AG10803 (cell line): ENCODE measurements around the gene LITAFD.

Experiments used
- DNase-seq: peaks from one replicate; pipeline ENCODE4 v3.0.0; 2010; ENCODE audit warnings: low read depth
- H3K4me3 ChIP-seq: 2 replicates; pipeline ENCODE4 v1.5.1; 2011; ENCODE audit warnings: mild to moderate bottlenecking, low read length, control low read depth
- TF ChIP-seq, protein P1 (sequence below): conservative IDR thresholded peaks from 2 replicates; pipeline ENCODE4 v1.5.1; 2011; ENCODE audit warnings: mild to moderate bottlenecking, low read length, control low read depth, inconsistent platforms

Gene LITAFD

DNA sequence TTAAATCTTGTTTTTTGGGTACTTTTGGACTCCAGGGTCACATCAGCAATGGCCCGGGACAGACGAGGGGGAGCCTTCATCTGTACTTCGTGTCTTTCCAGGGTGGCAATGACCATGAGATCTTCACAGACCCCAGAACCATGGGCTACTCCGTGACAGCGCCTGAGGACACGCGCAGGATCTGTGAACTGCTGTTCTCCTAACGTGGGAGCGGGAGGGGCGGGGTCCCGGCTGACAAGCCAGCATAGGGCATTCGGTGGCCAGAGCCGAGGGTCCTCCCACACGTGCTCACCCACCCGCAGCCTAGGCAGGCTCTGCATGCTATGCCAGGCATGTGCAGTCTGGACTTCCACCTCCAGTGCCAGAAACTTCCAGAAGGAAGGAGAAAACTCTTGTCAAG is 34.5 kb upstream of the LITAFD start:
- DNase-seq: no peak
- TF ChIP-seq, protein P1, sequence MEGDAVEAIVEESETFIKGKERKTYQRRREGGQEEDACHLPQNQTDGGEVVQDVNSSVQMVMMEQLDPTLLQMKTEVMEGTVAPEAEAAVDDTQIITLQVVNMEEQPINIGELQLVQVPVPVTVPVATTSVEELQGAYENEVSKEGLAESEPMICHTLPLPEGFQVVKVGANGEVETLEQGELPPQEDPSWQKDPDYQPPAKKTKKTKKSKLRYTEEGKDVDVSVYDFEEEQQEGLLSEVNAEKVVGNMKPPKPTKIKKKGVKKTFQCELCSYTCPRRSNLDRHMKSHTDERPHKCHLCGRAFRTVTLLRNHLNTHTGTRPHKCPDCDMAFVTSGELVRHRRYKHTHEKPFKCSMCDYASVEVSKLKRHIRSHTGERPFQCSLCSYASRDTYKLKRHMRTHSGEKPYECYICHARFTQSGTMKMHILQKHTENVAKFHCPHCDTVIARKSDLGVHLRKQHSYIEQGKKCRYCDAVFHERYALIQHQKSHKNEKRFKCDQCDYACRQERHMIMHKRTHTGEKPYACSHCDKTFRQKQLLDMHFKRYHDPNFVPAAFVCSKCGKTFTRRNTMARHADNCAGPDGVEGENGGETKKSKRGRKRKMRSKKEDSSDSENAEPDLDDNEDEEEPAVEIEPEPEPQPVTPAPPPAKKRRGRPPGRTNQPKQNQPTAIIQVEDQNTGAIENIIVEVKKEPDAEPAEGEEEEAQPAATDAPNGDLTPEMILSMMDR: no peak
- no peak overlapping the region for H3K4me3 ChIP-seq

DNA sequence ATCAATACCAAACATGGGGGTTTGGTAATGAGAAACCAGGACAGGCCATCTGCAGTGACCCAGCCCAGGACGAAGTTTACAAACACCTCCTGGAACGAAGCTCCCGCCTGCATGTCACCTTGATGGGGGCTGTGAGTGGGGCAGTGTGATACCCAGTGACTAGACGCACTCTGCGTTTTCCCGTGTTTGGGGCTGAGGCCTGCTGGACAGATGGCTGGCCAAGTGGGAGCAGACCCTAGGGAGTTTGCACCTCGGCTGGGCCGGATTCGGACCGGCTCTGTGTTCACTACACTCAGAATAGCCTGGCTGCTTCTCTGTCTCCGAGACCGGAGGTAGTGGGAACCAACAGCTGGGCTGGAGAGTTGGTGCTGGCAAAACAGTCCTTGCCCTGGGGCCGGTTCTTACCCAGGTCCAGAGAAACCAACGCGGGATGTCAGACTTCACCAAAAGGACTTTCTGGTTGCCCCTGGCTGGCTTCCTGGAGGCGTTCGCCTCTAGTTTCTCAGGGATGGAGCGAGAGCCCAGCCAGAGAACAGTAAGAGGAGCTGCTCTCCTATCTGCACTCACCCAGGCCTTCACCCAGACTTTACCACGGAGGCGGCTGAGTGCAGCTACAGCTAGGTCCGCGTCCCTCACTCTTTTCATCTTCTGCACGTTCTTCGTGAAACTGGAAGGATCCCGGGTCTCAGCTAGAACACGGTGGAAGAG is 33.8 kb upstream of the LITAFD start:
- DNase-seq: no peak
- TF ChIP-seq, protein P1: no peak
- no peak overlapping the region for H3K4me3 ChIP-seq

DNA sequence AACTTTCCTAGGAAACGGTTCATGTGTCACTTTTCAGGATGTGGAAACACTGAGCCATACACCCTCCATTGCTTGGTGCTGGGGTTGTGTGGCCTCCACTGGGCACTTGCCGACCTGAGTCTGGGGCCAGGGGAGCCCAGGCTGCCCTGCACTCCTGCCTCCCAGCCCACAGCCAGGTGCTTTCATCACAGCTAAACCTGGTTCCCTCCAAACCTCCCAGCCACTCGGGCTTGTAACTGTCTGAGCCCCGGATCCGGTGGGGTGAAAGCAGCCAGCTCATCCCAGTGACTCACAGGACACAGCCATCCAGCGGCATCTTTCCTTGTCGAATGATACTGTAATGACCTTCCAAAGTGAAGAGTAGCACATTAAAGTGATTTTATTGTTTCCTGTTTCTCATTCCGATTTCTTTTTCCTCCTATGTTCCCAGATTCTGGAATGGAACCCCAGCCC is 33.2 kb upstream of the LITAFD start:
- H3K4me3 ChIP-seq: no peak overlapping the region
- TF ChIP-seq, protein P1: no peak
- DNase-seq: peak; percentile 76

DNA sequence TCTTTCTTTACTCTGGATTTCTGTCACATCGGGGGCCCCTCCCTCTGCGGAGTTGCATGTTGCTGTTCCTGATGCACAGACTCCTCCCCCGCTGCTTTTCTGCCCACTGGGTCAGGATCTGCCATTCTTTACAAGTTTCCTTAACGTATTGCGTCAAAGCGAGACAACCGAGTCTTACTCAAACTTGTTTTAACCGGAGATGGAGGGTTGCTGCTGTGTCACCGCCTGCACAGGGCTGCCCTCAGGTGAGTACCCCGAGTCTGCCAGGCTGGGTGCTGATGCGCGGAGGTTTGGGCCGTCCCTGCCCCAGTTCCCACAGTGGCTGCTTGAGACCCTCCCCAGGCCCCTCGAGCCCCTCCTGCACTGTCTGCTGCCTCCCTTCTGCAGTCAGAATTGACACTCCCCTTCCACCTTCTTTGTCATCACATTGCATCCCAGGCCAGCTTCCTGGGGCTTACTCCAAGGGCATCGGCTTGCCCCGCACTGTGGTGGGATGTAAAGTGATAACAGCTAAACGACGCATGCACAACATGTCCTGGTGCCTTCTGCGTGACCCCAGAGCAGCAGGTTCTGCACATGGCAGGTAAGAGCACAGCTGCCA is 32.6 kb upstream of the LITAFD start:
- DNase-seq: no peak
- H3K4me3 ChIP-seq: no peak overlapping the region
- TF ChIP-seq, protein P1: no peak

DNA sequence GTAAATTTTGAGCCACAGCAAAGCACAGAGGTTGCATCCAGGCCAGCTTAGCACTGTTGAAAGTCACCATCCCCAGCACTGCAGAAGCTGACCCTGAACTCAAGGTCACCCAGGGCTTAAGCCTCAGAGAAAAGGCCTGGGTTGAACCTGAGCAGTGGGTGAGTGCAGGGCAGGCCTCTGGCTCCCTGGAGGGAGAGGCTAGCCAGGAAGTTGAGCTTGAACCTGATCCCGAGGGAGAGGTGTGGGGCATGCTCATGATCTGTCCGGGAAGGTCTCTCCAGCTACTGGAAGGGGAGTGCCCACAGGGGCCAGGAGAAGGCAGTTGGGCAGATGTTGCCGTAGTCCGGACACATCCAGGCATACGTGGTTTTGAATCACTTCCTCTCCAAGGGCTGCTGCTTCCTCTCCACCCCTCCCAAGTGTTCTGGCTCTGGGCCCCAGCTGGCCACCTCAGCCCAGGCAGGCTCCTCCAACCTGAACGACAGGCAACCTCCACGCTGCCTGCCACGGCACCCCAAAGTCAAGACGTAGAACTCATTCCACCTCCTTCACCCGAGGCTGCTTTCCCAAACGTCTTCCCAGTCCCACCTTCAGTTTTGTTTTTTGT is 31.8 kb upstream of the LITAFD start:
- TF ChIP-seq, protein P1: no peak
- H3K4me3 ChIP-seq: no peak overlapping the region
- DNase-seq: peak; percentile 80

DNA sequence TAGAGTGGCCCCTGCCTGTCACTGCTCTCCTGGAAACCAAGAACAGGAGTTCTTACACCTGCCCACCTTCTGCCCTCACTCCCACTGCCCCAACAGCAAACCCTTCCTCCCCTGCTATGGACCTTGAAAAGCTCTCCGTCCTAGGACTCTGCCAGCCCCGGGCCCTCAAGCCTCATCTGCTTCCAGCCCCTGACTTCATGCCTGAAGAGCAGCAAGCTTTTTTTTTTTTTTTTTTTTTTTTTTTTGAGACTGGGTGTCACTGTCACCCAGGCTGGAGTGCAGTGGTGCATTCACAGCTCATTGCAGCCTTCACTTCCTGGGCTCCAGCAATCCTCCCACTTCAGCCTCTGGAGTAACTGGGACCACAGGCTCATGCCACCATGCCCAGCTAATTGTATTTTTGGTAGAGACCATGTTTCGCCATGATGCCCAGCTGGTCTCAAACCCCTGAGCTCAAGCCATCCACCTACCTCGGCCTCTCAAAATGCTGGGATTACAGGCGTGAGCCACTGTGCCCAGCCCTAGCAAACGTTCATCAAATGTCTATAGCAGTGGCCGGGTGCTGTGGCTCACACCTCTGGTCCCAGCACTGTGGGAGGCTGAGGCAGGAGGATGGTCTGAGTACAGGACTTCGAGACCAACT is 30.3 kb upstream of the LITAFD start:
- no peak for DNase-seq
- H3K4me3 ChIP-seq: no peak overlapping the region
- TF ChIP-seq, protein P1: no peak
